Measurements from ENCODE around the gene JAM3. TPM values are rescaled to one million over a fixed set of nuclear protein-coding genes. Genes with fewer than 3 reads are reported as not detected.

Gene JAM3
- total and polyA plus RNA-seq, 2 donors (not counting 3 experiments of a cell fraction or from before 2014, with no cell fraction given) = 78.8 to 137 TPM

DNA sequence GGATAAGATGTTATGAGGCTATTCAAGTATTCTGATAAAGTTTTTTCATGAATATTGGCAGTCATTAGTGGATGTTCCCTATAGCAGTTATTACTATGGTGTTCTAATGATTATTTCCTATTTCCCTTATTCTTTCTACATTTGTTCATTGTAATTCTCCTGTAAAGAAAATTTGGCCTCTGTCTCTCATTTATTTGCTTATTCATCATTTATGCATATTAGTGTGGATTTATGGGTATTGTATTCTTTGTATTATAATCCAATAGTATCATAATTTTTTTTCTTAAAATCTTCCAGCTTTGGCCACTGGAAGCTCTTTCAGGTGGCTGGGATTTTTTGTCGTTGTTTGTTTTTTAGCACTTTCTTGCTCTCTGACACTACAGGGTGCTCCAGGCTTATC, 47.3 kb downstream of the JAM3 start:
- no peaks in the 10 kb centered on the region for H3K36me3 ChIP-seq (ENCODE audit: control insufficient read depth in 2 of 2, extremely low read depth in 1 of 2, insufficient read depth in 2 of 2, low read length in 2 of 2)
- no peak overlapping the region for H2AFZ ChIP-seq (ENCODE audit: low read depth, low read length)
- ChIA-PET CTCF (no interaction called here), POLR2A (no interaction called here)
- H3K4me1 ChIP-seq (ENCODE audit: control insufficient read depth, extremely low read depth, insufficient read depth, low read length) = peaks cover 36% of the 10 kb centered on the region
- peaks cover 35% of the 10 kb centered on the region for H3K79me2 ChIP-seq (ENCODE audit: control insufficient read depth, insufficient read depth, low read length)
- TF ChIP-seq MYC (IDR thresholded peaks at IDR 0.05; ENCODE audit: low read depth, low read length) = no peak
- no peak for TF ChIP-seq EZH2 (IDR thresholded peaks at IDR 0.05; ENCODE audit: borderline replicate concordance, low read depth, low read length, severe bottlenecking)
- TF ChIP-seq GATA2 (IDR thresholded peaks at IDR 0.05; ENCODE audit: insufficient read depth, insufficient read length, low read depth, low read length) = no peak
- no peak for TF ChIP-seq CTCF (IDR thresholded peaks at IDR 0.05; ENCODE audit: extremely low read depth in 1 of 2, insufficient read depth in 1 of 2, low read depth in 1 of 2, low read length in 2 of 2)
- DNase-seq (ENCODE audit: low read depth, low spot score) = no peak
- dilution Hi-C loops (cut with MboI; ENCODE audit: extremely low pct_ligation_motif_present, low sequenced_read_pairs) = no loop called here
- H3K9me1 ChIP-seq (replicated peaks; ENCODE audit: control insufficient read depth, extremely low read depth, insufficient read depth, low read length) = no peaks in the 10 kb centered on the region
- H3K9ac ChIP-seq (replicated peaks; ENCODE audit: extremely low read depth, insufficient read depth, low read length) = no peak overlapping the region
- intact Hi-C loops (cut with micrococcal nuclease) = no loop called here
- no peak overlapping the region for H3K4me2 ChIP-seq (ENCODE audit: insufficient read depth, low read length)
- no peak for FAIRE-seq
- no peaks in the 10 kb centered on the region for H3K27me3 ChIP-seq (ENCODE audit: control insufficient read depth in 2 of 2, insufficient read depth in 2 of 2, low read length in 2 of 2)
- BruUV-seq (replicated peaks) = no TSS peak
- H4K20me1 ChIP-seq (replicated peaks; ENCODE audit: control insufficient read depth, extremely low read depth, insufficient read depth, low read length) = no peaks in the 10 kb centered on the region
- no peak overlapping the region for H3K4me3 ChIP-seq (replicated peaks in 1 of 3; ENCODE audit: insufficient read depth in 1 of 3, low read depth in 1 of 3, low read length in 3 of 3)
- no peaks in the 10 kb centered on the region for H3K9me3 ChIP-seq (replicated peaks; ENCODE audit: control insufficient read depth, insufficient read depth, low read length)
- H3K27ac ChIP-seq (ENCODE audit: insufficient read depth, low read depth, low read length) = no peak overlapping the region

DNA sequence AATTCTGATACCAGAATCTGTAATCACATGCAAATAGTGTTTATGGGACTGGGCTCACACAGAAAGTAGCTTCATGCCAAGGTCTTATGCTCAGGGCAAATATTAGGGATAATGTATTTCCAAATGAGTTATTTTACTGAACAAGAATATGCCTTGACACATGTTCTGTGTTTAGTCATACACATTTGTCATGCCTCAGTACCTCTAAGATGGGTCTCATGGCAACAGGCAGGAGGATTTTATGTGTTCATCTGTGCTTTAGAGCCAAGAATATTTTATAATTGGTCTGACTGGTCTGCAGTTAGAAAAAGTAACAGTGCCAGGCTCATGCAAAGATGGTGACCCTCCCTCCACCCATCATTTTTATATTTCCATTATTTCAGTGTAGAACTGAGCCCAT, 49.1 kb downstream of the JAM3 start:
- BruUV-seq (replicated peaks) = no TSS peak
- H3K4me1 ChIP-seq (ENCODE audit: control insufficient read depth, extremely low read depth, insufficient read depth, low read length) = peaks cover 49% of the 10 kb centered on the region
- no peak overlapping the region for H2AFZ ChIP-seq (ENCODE audit: low read depth, low read length)
- H3K27ac ChIP-seq (ENCODE audit: insufficient read depth, low read depth, low read length) = peak overlapping the region; percentile 97
- H3K4me3 ChIP-seq (replicated peaks in 1 of 3; ENCODE audit: insufficient read depth in 1 of 3, low read depth in 1 of 3, low read length in 3 of 3) = no peak overlapping the region
- H3K36me3 ChIP-seq (ENCODE audit: control insufficient read depth in 2 of 2, extremely low read depth in 1 of 2, insufficient read depth in 2 of 2, low read length in 2 of 2) = no peaks in the 10 kb centered on the region
- no peaks in the 10 kb centered on the region for H4K20me1 ChIP-seq (replicated peaks; ENCODE audit: control insufficient read depth, extremely low read depth, insufficient read depth, low read length)
- H3K9me3 ChIP-seq (replicated peaks; ENCODE audit: control insufficient read depth, insufficient read depth, low read length) = no peaks in the 10 kb centered on the region
- no peaks in the 10 kb centered on the region for H3K27me3 ChIP-seq (ENCODE audit: control insufficient read depth in 2 of 2, insufficient read depth in 2 of 2, low read length in 2 of 2)
- CTCF ChIA-PET = no interaction called here
- no peaks in the 10 kb centered on the region for H3K9me1 ChIP-seq (replicated peaks; ENCODE audit: control insufficient read depth, extremely low read depth, insufficient read depth, low read length)
- POLR2A ChIA-PET = no interaction called here
- H3K79me2 ChIP-seq (ENCODE audit: control insufficient read depth, insufficient read depth, low read length) = peaks cover 34% of the 10 kb centered on the region
- DNase-seq (ENCODE audit: low read depth, low spot score) (no peak), FAIRE-seq (no peak)
- TF ChIP-seq FOS (IDR thresholded peaks at IDR 0.05; ENCODE audit: borderline replicate concordance, insufficient read depth, low read length) (no peak), CTCF (IDR thresholded peaks at IDR 0.05; ENCODE audit: extremely low read depth in 1 of 2, insufficient read depth in 1 of 2, low read depth in 1 of 2, low read length in 2 of 2) (no peak), MYC (IDR thresholded peaks at IDR 0.05; ENCODE audit: low read depth, low read length) (no peak), EZH2 (IDR thresholded peaks at IDR 0.05; ENCODE audit: borderline replicate concordance, low read depth, low read length, severe bottlenecking) (no peak), MAX (IDR thresholded peaks at IDR 0.05; ENCODE audit: insufficient read depth, insufficient read length) (no peak), JUN (IDR thresholded peaks at IDR 0.05; ENCODE audit: borderline replicate concordance, insufficient read depth, insufficient read length, low read depth) (no peak), POLR2AphosphoS5 (IDR thresholded peaks at IDR 0.05; ENCODE audit: insufficient read depth, low read depth, low read length) (no peak), POLR2A (IDR thresholded peaks at IDR 0.05; ENCODE audit: low read depth, low read length) (no peak), GATA2 (IDR thresholded peaks at IDR 0.05; ENCODE audit: insufficient read depth, insufficient read length, low read depth, low read length) (no peak)
- intact Hi-C loops (cut with micrococcal nuclease) (no loop called here), dilution Hi-C loops (cut with MboI; ENCODE audit: extremely low pct_ligation_motif_present, low sequenced_read_pairs) (no loop called here)
- no peak overlapping the region for H3K4me2 ChIP-seq (ENCODE audit: insufficient read depth, low read length)
- no peak overlapping the region for H3K9ac ChIP-seq (replicated peaks; ENCODE audit: extremely low read depth, insufficient read depth, low read length)
